HepG2 (cell line): Measurements from ENCODE around the gene ADCY1. TPM values are rescaled to one million over a fixed set of nuclear protein-coding genes. Genes with fewer than 3 reads are reported as not detected.

ENCODE experiments used
- ATAC-seq: fragments of 200-7000 bp; cut with Tn5 transposase; 3 replicates; pipeline ENCODE4 v1.9.1; 2020; ENCODE audit warnings: mild to moderate bottlenecking, moderate library complexity
- BruUV-seq: library from RNA; stranded (reverse); fragments of 400-500 nt; replicated peaks from 2 replicates; lab custom pipeline; 2021; lab: Mats Ljungman, UMichigan
- CTCF ChIA-PET: fragments of 300-600 bp; formaldehyde crosslinking; extraction: SDS; loops from one replicate; lab custom pipeline; 2021; ENCODE audit warnings: low total read pairs, inconsistent platforms, low intra/inter-chr PET ratio; lab: Yijun Ruan, JAX
- POLR2A ChIA-PET: fragments of 350-600 bp; sonication (Branson Sonifier 250); formaldehyde crosslinking; loops from one replicate; lab custom pipeline; 2020; ENCODE audit warnings: antibody characterized with exemption, inconsistent platforms; lab: Yijun Ruan, JAX
- DNase-seq: peaks from one replicate; pipeline ENCODE4 v3.0.0-alpha.2; 2015; ENCODE audit warnings: low spot score
- FAIRE-seq: peaks from 3 replicates; lab custom pipeline; 2011; peaks lifted over from hg19 to GRCh38; lab: Jason Lieb, UNC
- H2AFZ ChIP-seq: one replicate; pipeline ENCODE4 v1.6.1; 2011; ENCODE audit warnings: low read length, inconsistent platforms
- H3K27ac ChIP-seq: fragments of 300-600 bp; 3 replicates; pipeline ENCODE4 v1.8.0; 2011; ENCODE audit warnings: mixed run types, mild to moderate bottlenecking, mixed read lengths, low read length, inconsistent platforms; ENCODE audit not compliant: insufficient read depth; ENCODE audit errors: extremely low read length
- H3K27me3 ChIP-seq, 2 experiments: fragments of 200-600 bp in 1 of 2; 2 replicates in 1 of 2; 3 replicates in 1 of 2; pipeline versions ENCODE4 v1.6.0 to v1.8.0; 2011; ENCODE audit warnings: low read length in 2 of 2, mild to moderate bottlenecking in 2 of 2, moderate library complexity in 2 of 2, inconsistent platforms in 1 of 2; ENCODE audit not compliant: insufficient read depth in 2 of 2, control insufficient read depth in 1 of 2
- H3K36me3 ChIP-seq, 2 experiments: fragments of 200-600 bp in 1 of 2; replicated peaks in 1 of 2; 2 replicates in 1 of 2; 3 replicates in 1 of 2; pipeline versions ENCODE4 v1.5.1 to v1.8.0; 2011; ENCODE audit warnings: low read length in 2 of 2, inconsistent platforms in 1 of 2; ENCODE audit not compliant: insufficient read depth in 2 of 2, control insufficient read depth in 1 of 2
- H3K4me1 ChIP-seq: 2 replicates; pipeline ENCODE4 v1.5.1; 2012; ENCODE audit warnings: low read length, inconsistent platforms; ENCODE audit not compliant: insufficient read depth
- H3K4me2 ChIP-seq: 2 replicates; pipeline ENCODE4 v1.6.0; 2011; ENCODE audit warnings: low read depth, low read length, inconsistent platforms
- H3K4me3 ChIP-seq, 3 experiments: fragments of 200-600 bp in 1 of 3; sonication (generic), shearing (Covaris generic) in 1 of 3; replicated peaks in 1 of 3; 2 replicates each; pipeline ENCODE4 v1.5.1; 2011 to 2016; ENCODE audit warnings: low read length in 3 of 3, inconsistent platforms in 2 of 3, low read depth in 2 of 3, mild to moderate bottlenecking in 2 of 3, control low read depth in 1 of 3, mixed read lengths in 1 of 3; ENCODE audit not compliant: insufficient read depth in 1 of 3
- H3K79me2 ChIP-seq: one replicate; pipeline ENCODE4 v1.6.1; 2011; ENCODE audit warnings: low read length, inconsistent platforms; ENCODE audit not compliant: insufficient read depth
- H3K9ac ChIP-seq: 2 replicates; pipeline ENCODE4 v1.6.0; 2011; ENCODE audit warnings: mild to moderate bottlenecking, low read depth, low read length, inconsistent platforms; ENCODE audit not compliant: insufficient read depth
- H3K9me3 ChIP-seq: 2 replicates; pipeline ENCODE4 v1.5.1; 2012; ENCODE audit warnings: mild to moderate bottlenecking, low read length
- H4K20me1 ChIP-seq: 2 replicates; pipeline ENCODE4 v1.6.0; 2011; ENCODE audit warnings: inconsistent platforms, mild to moderate bottlenecking, low read length, moderate library complexity; ENCODE audit not compliant: insufficient read depth
- ARNT2 ChIP-seq: sonication (generic); formaldehyde crosslinking; IDR thresholded peaks from 2 replicates; pipeline ENCODE4 v1.8.0; 2022; ENCODE audit warnings: mild to moderate bottlenecking, low read depth, missing genetic modification reagents, moderate library complexity
- BRF2 ChIP-seq: sonication (generic); formaldehyde crosslinking; IDR thresholded peaks from 2 replicates; pipeline ENCODE4 v1.8.1; 2022; ENCODE audit warnings: mild to moderate bottlenecking, missing genetic modification reagents
- CAMTA2 ChIP-seq: sonication (generic); formaldehyde crosslinking; IDR thresholded peaks from 2 replicates; pipeline ENCODE4 v1.4.0; 2020; ENCODE audit warnings: mild to moderate bottlenecking, missing genetic modification reagents, borderline replicate concordance
- FLYWCH1 ChIP-seq: sonication (generic); formaldehyde crosslinking; IDR thresholded peaks from 2 replicates; pipeline ENCODE4 v1.8.1; 2023; ENCODE audit warnings: mild to moderate bottlenecking, missing genetic modification reagents
- FOXK1 ChIP-seq: sonication (generic); formaldehyde crosslinking; IDR thresholded peaks from 2 replicates; pipeline ENCODE4 v1.4.0; 2020; ENCODE audit warnings: low read depth, missing genetic modification reagents, borderline replicate concordance
- SRSF4 ChIP-seq: fragments of 200-400 bp; formaldehyde crosslinking; IDR thresholded peaks from one replicate; pipeline ENCODE4 v1.6.1; 2018; ENCODE audit warnings: mild to moderate bottlenecking, low read depth, low read length, moderate library complexity; ENCODE audit not compliant: poor library complexity, severe bottlenecking
- ZNF431 ChIP-seq: sonication (generic); formaldehyde crosslinking; IDR thresholded peaks from 2 replicates; pipeline ENCODE4 v1.9.0; 2022; ENCODE audit warnings: missing genetic modification reagents, low read depth, mild to moderate bottlenecking, borderline replicate concordance
- ZNF724P ChIP-seq: sonication (generic); formaldehyde crosslinking; IDR thresholded peaks from 2 replicates; pipeline ENCODE4 v1.8.0; 2022; ENCODE audit warnings: missing genetic modification reagents, borderline replicate concordance
- ZNF878 ChIP-seq: sonication (generic); formaldehyde crosslinking; IDR thresholded peaks from 2 replicates; pipeline ENCODE4 v1.8.1; 2023; ENCODE audit warnings: mild to moderate bottlenecking, missing genetic modification reagents, moderate library complexity
- WGBS: methylation state at CpG from one replicate; pipeline ENCODE4 v1.1.6; 2017; ENCODE audit warnings: low lambda C conversion rate; 5-methylcytosine and 5-hydroxymethylcytosine counted together
- in situ Hi-C: cut with HindIII; loops from 2 replicates; pipeline ENCODE4 v1.10.0; 2017; ENCODE audit warnings: low pct_unique_long_range_greater_than_20kb; ENCODE audit not compliant: extremely low pct_ligation_motif_present
- intact Hi-C: fragments of 100-400 bp; cut with micrococcal nuclease; formaldehyde crosslinking; loops from one replicate; pipeline ENCODE4 v1.10.0; 2022; ENCODE audit not compliant: unreplicated experiment
- polyA plus RNA-seq, 8 experiments: library from polyadenylated mRNA; depleted of rRNA in 3 of 8; stranded (reverse) in 7 of 8; unstranded in 1 of 8; fragments of >200 nt; fragmentation: Illumina TruSeq in 4 of 8; extraction: Trizol in 4 of 8; gene quantifications; 2 replicates each; pipeline versions ENCODE4 v1.2.1 to v1.2.3, GENCODE V29; 2011 to 2016; ENCODE audit warnings: low read depth in 4 of 8, missing spikeins in 1 of 8, mixed read lengths in 1 of 8; ENCODE audit not compliant: insufficient read depth in 1 of 8
- total RNA-seq, 5 experiments: library from RNA; depleted of rRNA; stranded (reverse); fragments of >200 nt; fragmentation: Illumina TruSeq; extraction: Trizol; gene quantifications; 2 replicates each; pipeline ENCODE4 v1.2.3, GENCODE V29; 2016; ENCODE audit warnings: low read depth in 1 of 5
- TF ChIP-seq, protein P1 (sequence below): sonication (generic); formaldehyde crosslinking; IDR thresholded peaks from 2 replicates; pipeline ENCODE4 v1.5.1; 2020; ENCODE audit warnings: mild to moderate bottlenecking, missing genetic modification reagents

ADCY1 gene
- total and polyA plus RNA-seq, 2 of the 13 experiments (the other 11 are each of a cell fraction or from before 2014, with no cell fraction given), result 0.80 to 1.2 TPM

- Histone ChIP-seq H2AFZ (no peak overlapping the region), H4K20me1 (no peaks in the 10 kb centered on the region), H3K4me2 (no peak overlapping the region), H3K4me1 (no peaks in the 10 kb centered on the region), H3K4me3 (no peak overlapping the region), H3K27ac (no peak overlapping the region), H3K9ac (no peak overlapping the region), H3K9me3 (peaks cover 5% of the 10 kb centered on the region; the same call in 1 of the 2 replicates), H3K36me3 (no peaks in the 10 kb centered on the region), H3K27me3 (peaks cover 1 to 8% of the 10 kb centered on the region in 2 experiments; a peak in 2 of 5 replicates), H3K79me2 (no peaks in the 10 kb centered on the region)
- no peak for ATAC-seq
- TF ChIP-seq SRSF4 (no peak), ARNT2 (CRISPR knock-in tag) (no peak), FLYWCH1 (CRISPR knock-in tag) (no peak), FOXK1 (no peak), CAMTA2 (CRISPR knock-in tag) (no peak), BRF2 (no peak), ZNF878 (CRISPR knock-in tag) (no peak), ZNF431 (CRISPR knock-in tag) (no peak), ZNF724P (CRISPR knock-in tag) (no peak)
- TF ChIP-seq, protein P1, sequence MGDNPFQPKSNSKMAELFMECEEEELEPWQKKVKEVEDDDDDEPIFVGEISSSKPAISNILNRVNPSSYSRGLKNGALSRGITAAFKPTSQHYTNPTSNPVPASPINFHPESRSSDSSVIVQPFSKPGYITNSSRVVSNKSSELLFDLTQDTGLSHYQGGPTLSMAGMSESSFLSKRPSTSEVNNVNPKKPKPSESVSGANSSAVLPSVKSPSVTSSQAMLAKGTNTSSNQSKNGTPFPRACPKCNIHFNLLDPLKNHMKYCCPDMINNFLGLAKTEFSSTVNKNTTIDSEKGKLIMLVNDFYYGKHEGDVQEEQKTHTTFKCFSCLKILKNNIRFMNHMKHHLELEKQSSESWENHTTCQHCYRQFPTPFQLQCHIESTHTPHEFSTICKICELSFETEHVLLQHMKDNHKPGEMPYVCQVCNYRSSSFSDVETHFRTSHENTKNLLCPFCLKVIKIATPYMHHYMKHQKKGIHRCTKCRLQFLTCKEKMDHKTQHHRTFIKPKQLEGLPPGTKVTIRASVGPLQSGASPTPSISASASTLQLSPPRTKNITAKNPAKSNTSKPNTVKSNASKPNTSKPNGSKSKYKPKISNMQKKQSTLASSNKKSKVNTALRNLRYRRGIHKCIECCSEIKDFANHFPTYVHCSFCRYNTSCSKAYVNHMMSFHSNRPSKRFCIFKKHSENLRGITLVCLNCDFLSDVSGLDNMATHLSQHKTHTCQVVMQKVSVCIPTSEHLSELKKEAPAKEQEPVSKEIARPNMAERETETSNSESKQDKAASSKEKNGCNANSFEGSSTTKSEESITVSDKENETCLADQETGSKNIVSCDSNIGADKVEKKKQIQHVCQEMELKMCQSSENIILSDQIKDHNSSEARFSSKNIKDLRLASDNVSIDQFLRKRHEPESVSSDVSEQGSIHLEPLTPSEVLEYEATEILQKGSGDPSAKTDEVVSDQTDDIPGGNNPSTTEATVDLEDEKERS (CRISPR knock-in tag), result no peak
- POLR2A ChIA-PET, result no interaction called here
- intact Hi-C loops, result no loop called here
- CTCF ChIA-PET, result no interaction called here
- no peak for FAIRE-seq
- no TSS peak for BruUV-seq
- DNase-seq, result no peak
- 17% methylated on average over 5 of the region's 6 CpGs for WGBS
- in situ Hi-C loops, result no loop called here
Measured at GRCh38 chr7:45601816-45602540, 27.8 kb downstream of the ADCY1 start.
